Peyer's patch (tissue), 4 donors: ENCODE results near the gene URB2. TPM values are rescaled to one million over a fixed set of nuclear protein-coding genes. Genes with fewer than 3 reads are reported as not detected.
"Not testable (repeated sequence)": the region's sequence is repeated elsewhere in the genome, so short reads cannot be mapped to it uniquely, and the experiment has no call there.

Source experiments
- DNase-seq, 3 donors: peaks; one replicate each; pipeline ENCODE4 v3.0.0-alpha.2; 2017 to 2019
- H3K27ac ChIP-seq, 4 donors: fragments of 200-600 bp; sonication (generic); one replicate each; pipeline ENCODE4 v1.5.1; 2016 to 2019
- H3K27me3 ChIP-seq, 2 donors: fragments of 200-600 bp; sonication (generic); one replicate each; pipeline ENCODE4 v1.5.1; 2019
- H3K36me3 ChIP-seq, 3 donors: fragments of 200-600 bp; sonication (generic); one replicate each; pipeline ENCODE4 v1.5.1; 2016 to 2019
- H3K4me1 ChIP-seq, 4 donors: fragments of 200-600 bp; sonication (generic); one replicate each; pipeline ENCODE4 v1.5.1; 2016 to 2019
- H3K4me3 ChIP-seq, 4 donors: fragments of 200-600 bp; sonication (generic); 1 replicate in 3 of 4; 2 replicates in 1 of 4; pipeline ENCODE4 v1.5.1; 2016 to 2019; ENCODE audit warnings: mild to moderate bottlenecking in 1 of 4
- H3K9me3 ChIP-seq, 4 donors: fragments of 200-600 bp; sonication (generic); one replicate each; pipeline ENCODE4 v1.5.1; 2016 to 2019; ENCODE audit warnings: mild to moderate bottlenecking in 1 of 4
- CTCF ChIP-seq, 6 experiments: fragments of 450-650 bp in 4 of 6; fragments of 200-600 bp in 2 of 6; sonication (generic) in 1 of 6; IDR thresholded peaks; one replicate each; pipeline ENCODE4 v1.5.1; 2017 to 2019; ENCODE audit warnings: antibody characterized with exemption in 6 of 6, mild to moderate bottlenecking in 3 of 6, moderate library complexity in 1 of 6
- POLR2A ChIP-seq, 2 donors: fragments of 450-650 bp; IDR thresholded peaks; one replicate each; pipeline ENCODE4 v1.5.1; 2017; ENCODE audit warnings: antibody characterized with exemption in 2 of 2, mild to moderate bottlenecking in 2 of 2, moderate library complexity in 2 of 2
- total RNA-seq, 4 donors: library from RNA; depleted of rRNA; stranded (reverse); fragments of >200 nt; gene quantifications; one replicate each; pipeline ENCODE4 v1.1.0, GENCODE V29; 2016

Gene URB2
- total RNA-seq, 4 donors from 2014 or later, result 3.7 to 10.7 (median 8.3) TPM

GRCh38 chr1:229621663-229622062 lies 4.4 kb upstream of the URB2 start:
- TF ChIP-seq POLR2A (IDR thresholded peaks at IDR 0.05) (no peak), CTCF (IDR thresholded peaks at IDR 0.05) (no peak)
- no peak overlapping the region for H3K27ac ChIP-seq
- H3K4me1 ChIP-seq, result peaks cover 0 to 14% (median 7%) of the 10 kb centered on the region in 4 donors
- H3K27me3 ChIP-seq, result no peaks in the 10 kb centered on the region
- no peaks in the 10 kb centered on the region for H3K9me3 ChIP-seq
- no peak for DNase-seq
- H3K36me3 ChIP-seq, result no peaks in the 10 kb centered on the region
- no peak overlapping the region for H3K4me3 ChIP-seq

- not testable (repeated sequence) for H3K36me3 ChIP-seq, H3K4me3 ChIP-seq, H3K27me3 ChIP-seq, DNase-seq, H3K9me3 ChIP-seq, H3K27ac ChIP-seq
- H3K4me1 ChIP-seq, result peaks cover 0 to 23% (median 9%) of the 10 kb centered on the region in 4 donors
Observed at GRCh38 chr1:229622641-229623120, 3.4 kb upstream of the URB2 start.

- no peak overlapping the region for H3K27ac ChIP-seq
- no peaks in the 10 kb centered on the region for H3K27me3 ChIP-seq
- no peaks in the 10 kb centered on the region for H3K9me3 ChIP-seq
- no peak for DNase-seq
- no peak overlapping the region for H3K4me3 ChIP-seq
- peaks cover 0 to 23% (median 9%) of the 10 kb centered on the region in 4 donors for H3K4me1 ChIP-seq
- TF ChIP-seq CTCF (IDR thresholded peaks at IDR 0.05), result no peak
- TF ChIP-seq POLR2A (IDR thresholded peaks at IDR 0.05), result no peak
- no peaks in the 10 kb centered on the region for H3K36me3 ChIP-seq
Observed at GRCh38 chr1:229623225-229623624, 2.8 kb upstream of the URB2 start.

GRCh38 chr1:229623838-229624237 lies 2.2 kb upstream of the URB2 start:
- no peaks in the 10 kb centered on the region for H3K36me3 ChIP-seq
- TF ChIP-seq POLR2A (IDR thresholded peaks at IDR 0.05) (no peak), CTCF (IDR thresholded peaks at IDR 0.05) (no peak)
- H3K9me3 ChIP-seq, result no peaks in the 10 kb centered on the region
- H3K27me3 ChIP-seq, result no peaks in the 10 kb centered on the region
- H3K4me3 ChIP-seq, result no peak overlapping the region
- no peak overlapping the region for H3K27ac ChIP-seq
- peaks cover 0 to 23% (median 9%) of the 10 kb centered on the region in 4 donors for H3K4me1 ChIP-seq
- no peak for DNase-seq

- Histone ChIP-seq H3K27ac (peak overlapping the region in 2 of 4 donors; percentile 94 to 99), H3K27me3 (no peaks in the 10 kb centered on the region), H3K9me3 (no peaks in the 10 kb centered on the region), H3K36me3 (no peaks in the 10 kb centered on the region), H3K4me3 (peak overlapping the region; percentile 85 to 99 (median 97)), H3K4me1 (peaks cover 0 to 23% (median 9%) of the 10 kb centered on the region in 4 donors)
- DNase-seq, result no peak
- no peak for TF ChIP-seq POLR2A (IDR thresholded peaks at IDR 0.05)
- no peak for TF ChIP-seq CTCF (IDR thresholded peaks at IDR 0.05)
Observed at GRCh38 chr1:229624521-229625070, 1.5 kb upstream of the URB2 start.

GRCh38 chr1:229625071-229625914 lies 754 bp upstream of the URB2 start:
- no peaks in the 10 kb centered on the region for H3K36me3 ChIP-seq
- no peaks in the 10 kb centered on the region for H3K9me3 ChIP-seq
- no peak for TF ChIP-seq POLR2A (IDR thresholded peaks at IDR 0.05)
- TF ChIP-seq CTCF (IDR thresholded peaks at IDR 0.05), result no peak
- H3K4me1 ChIP-seq, result peaks cover 0 to 23% (median 9%) of the 10 kb centered on the region in 4 donors
- H3K4me3 ChIP-seq, result peak overlapping the region; percentile 85 to 99 (median 97)
- H3K27ac ChIP-seq, result peak overlapping the region; percentile 91 to 99 (median 95)
- peak; percentile 47 to 82 (median 68) for DNase-seq
- no peaks in the 10 kb centered on the region for H3K27me3 ChIP-seq
